Mesenchymal stem cell (in vitro differentiated cells and primary cell): Measurements from ENCODE around the gene TMEM98.

Experiments
- DNase-seq: peaks from one replicate; pipeline ENCODE4 v3.0.0-alpha.2; 2013
- H2AFZ ChIP-seq: one replicate; pipeline ENCODE4 v1.6.1; 2013; ENCODE audit warnings: low read depth, mild to moderate bottlenecking, control low read depth, inconsistent platforms, low read length, moderate library complexity
- H2AK5ac ChIP-seq: 2 replicates; pipeline ENCODE4 v1.6.1; 2013; ENCODE audit warnings: low read length, moderate library complexity, mild to moderate bottlenecking, inconsistent platforms; ENCODE audit not compliant: severe bottlenecking
- H2BK120ac ChIP-seq: one replicate; pipeline ENCODE4 v1.6.1; 2013; ENCODE audit warnings: low read depth, mild to moderate bottlenecking, inconsistent platforms, low read length, moderate library complexity
- H2BK12ac ChIP-seq, 2 experiments: one replicate each; pipeline ENCODE4 v1.6.1; 2013; ENCODE audit warnings: inconsistent platforms in 2 of 2, low read length in 2 of 2, mild to moderate bottlenecking in 2 of 2, moderate library complexity in 2 of 2, control low read depth in 1 of 2
- H2BK15ac ChIP-seq: one replicate; pipeline ENCODE4 v1.6.1; 2013; ENCODE audit warnings: mild to moderate bottlenecking, low read depth, inconsistent platforms; ENCODE audit not compliant: poor library complexity, severe bottlenecking
- H2BK5ac ChIP-seq: 2 replicates; pipeline ENCODE4 v1.6.1; 2013; ENCODE audit warnings: low read depth, mild to moderate bottlenecking, low read length, control low read depth, inconsistent platforms; ENCODE audit not compliant: poor library complexity, severe bottlenecking
- H3K14ac ChIP-seq, 2 experiments: one replicate each; pipeline ENCODE4 v1.6.1; 2013; ENCODE audit warnings: inconsistent platforms in 2 of 2, low read length in 2 of 2, control low read depth in 1 of 2, mild to moderate bottlenecking in 1 of 2, moderate library complexity in 1 of 2
- H3K18ac ChIP-seq, 2 experiments: one replicate each; pipeline ENCODE4 v1.6.1; 2013; ENCODE audit warnings: inconsistent platforms in 2 of 2, low read length in 2 of 2, control low read depth in 1 of 2, low read depth in 1 of 2, mild to moderate bottlenecking in 1 of 2
- H3K23ac ChIP-seq, 2 experiments: one replicate each; pipeline ENCODE4 v1.6.1; 2013; ENCODE audit warnings: inconsistent platforms in 2 of 2, low read length in 2 of 2, mild to moderate bottlenecking in 2 of 2, moderate library complexity in 2 of 2, control low read depth in 1 of 2
- H3K27ac ChIP-seq: 2 replicates; pipeline ENCODE4 v1.5.1; 2013; ENCODE audit warnings: mild to moderate bottlenecking, moderate library complexity, low read length, control low read depth, inconsistent platforms; ENCODE audit not compliant: poor library complexity, severe bottlenecking
- H3K27me3 ChIP-seq, 2 experiments: 2 replicates each; pipeline versions ENCODE4 v1.6.1 to v1.7.0; 2013; ENCODE audit warnings: low read length in 2 of 2, mild to moderate bottlenecking in 2 of 2, moderate library complexity in 2 of 2, control low read depth in 1 of 2, inconsistent platforms in 1 of 2; ENCODE audit not compliant: control insufficient read depth in 1 of 2, insufficient read depth in 1 of 2
- H3K36me3 ChIP-seq, 2 experiments: 2 replicates each; pipeline versions ENCODE4 v1.6.1 to v1.7.0; 2013; ENCODE audit warnings: low read length in 2 of 2, control low read depth in 1 of 2, inconsistent platforms in 1 of 2, low read depth in 1 of 2, mild to moderate bottlenecking in 1 of 2; ENCODE audit not compliant: insufficient read depth in 2 of 2, control insufficient read depth in 1 of 2
- H3K4ac ChIP-seq, 2 experiments: one replicate each; pipeline ENCODE4 v1.6.1; 2013; ENCODE audit warnings: inconsistent platforms in 2 of 2, low read length in 2 of 2, mild to moderate bottlenecking in 2 of 2, moderate library complexity in 2 of 2, control low read depth in 1 of 2, low read depth in 1 of 2
- H3K4me1 ChIP-seq: 2 replicates; pipeline ENCODE4 v1.6.1; 2013; ENCODE audit warnings: low read depth, low read length, control low read depth; ENCODE audit not compliant: control insufficient read depth, insufficient read depth
- H3K4me2 ChIP-seq: 2 replicates; pipeline ENCODE4 v1.6.1; 2013; ENCODE audit warnings: low read length, mild to moderate bottlenecking, inconsistent platforms; ENCODE audit not compliant: poor library complexity, severe bottlenecking
- H3K4me3 ChIP-seq, 2 experiments: 2 replicates each; pipeline versions ENCODE4 v1.5.1 to v1.7.0; 2013; ENCODE audit warnings: low read length in 2 of 2, mild to moderate bottlenecking in 2 of 2, control low read depth in 1 of 2, low read depth in 1 of 2; ENCODE audit not compliant: insufficient read depth in 1 of 2
- H3K79me1 ChIP-seq: replicated peaks from 2 replicates; pipeline ENCODE4 v1.6.1; 2013; ENCODE audit warnings: mild to moderate bottlenecking, control low read depth, low read length, inconsistent platforms; ENCODE audit not compliant: poor library complexity, severe bottlenecking
- H3K9ac ChIP-seq: 2 replicates; pipeline ENCODE4 v1.7.0; 2013; ENCODE audit warnings: mild to moderate bottlenecking, low read length, moderate library complexity
- H3K9me3 ChIP-seq: 2 replicates; pipeline ENCODE4 v1.7.0; 2013; ENCODE audit warnings: mild to moderate bottlenecking, low read length; ENCODE audit not compliant: control insufficient read depth
- H4K8ac ChIP-seq: one replicate; pipeline ENCODE4 v1.6.1; 2013; ENCODE audit warnings: inconsistent platforms, mild to moderate bottlenecking, low read length, moderate library complexity
- H4K91ac ChIP-seq: one replicate; pipeline ENCODE4 v1.6.1; 2013; ENCODE audit warnings: mild to moderate bottlenecking, low read length, inconsistent platforms
- WGBS: methylation state at CpG from one replicate; pipeline ENCODE4 v1.1.7; 2013; ENCODE audit warnings: mixed read lengths; 5-methylcytosine and 5-hydroxymethylcytosine counted together

TMEM98 gene

DNA sequence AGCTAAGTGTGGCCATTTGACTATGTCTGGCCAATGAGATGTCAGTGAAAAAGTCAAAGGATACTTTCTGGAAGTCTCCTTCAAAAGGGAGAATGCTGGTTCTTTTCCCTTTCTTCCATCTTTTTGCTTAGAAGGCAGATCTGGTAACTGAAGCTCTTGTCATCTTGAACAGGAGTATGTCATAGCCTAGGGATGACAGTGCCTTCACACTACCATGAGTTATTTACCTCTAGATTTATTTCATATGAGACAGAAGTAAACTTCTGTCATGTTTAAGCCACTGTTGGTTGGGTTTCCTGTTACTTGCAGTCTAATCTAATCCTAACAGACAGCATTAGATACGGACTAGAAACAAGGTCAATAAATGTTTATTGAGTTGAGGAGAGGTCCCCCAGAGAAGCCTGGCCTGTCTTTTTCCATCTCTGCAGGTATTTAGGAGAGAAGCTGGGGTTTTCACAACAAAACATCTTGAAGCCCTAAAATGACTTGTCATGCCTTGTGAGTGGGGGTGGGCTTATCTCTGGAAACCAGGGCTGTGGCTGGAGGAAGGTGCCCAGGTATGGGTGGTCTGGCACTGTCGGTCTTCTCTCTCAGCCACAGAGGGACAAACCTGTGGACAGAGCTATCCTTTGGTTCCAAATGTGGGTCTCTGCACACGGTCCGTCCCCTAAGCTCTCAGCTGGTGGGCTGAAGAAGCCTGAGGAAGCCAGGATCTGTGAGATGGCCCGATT lies 28.5 kb downstream of the TMEM98 start:
- no peak overlapping the region for H2BK120ac ChIP-seq
- no peak overlapping the region for H3K23ac ChIP-seq
- no peak overlapping the region for H3K4me3 ChIP-seq
- no peak overlapping the region for H2BK5ac ChIP-seq
- H3K9me3 ChIP-seq: no peaks in the 10 kb centered on the region
- H3K4me1 ChIP-seq: peaks cover 2% of the 10 kb centered on the region
- H2AK5ac ChIP-seq: no peak overlapping the region
- H3K36me3 ChIP-seq: no peaks in the 10 kb centered on the region
- no peak overlapping the region for H3K9ac ChIP-seq
- no peak overlapping the region for H4K8ac ChIP-seq
- 88% methylated on average over 4 of the region's 5 CpGs for WGBS
- H3K14ac ChIP-seq: no peak overlapping the region
- H3K79me1 ChIP-seq: no peaks in the 10 kb centered on the region
- no peak overlapping the region for H2AFZ ChIP-seq
- H3K27ac ChIP-seq: no peak overlapping the region
- H3K4ac ChIP-seq: no peak overlapping the region
- peak overlapping the region; percentile 46 for H2BK15ac ChIP-seq
- H3K4me2 ChIP-seq: no peak overlapping the region
- peaks cover 12 to 50% of the 10 kb centered on the region in 2 experiments for H3K27me3 ChIP-seq
- H2BK12ac ChIP-seq: no peak overlapping the region
- DNase-seq: no peak
- no peak overlapping the region for H4K91ac ChIP-seq
- H3K18ac ChIP-seq: no peak overlapping the region

DNA sequence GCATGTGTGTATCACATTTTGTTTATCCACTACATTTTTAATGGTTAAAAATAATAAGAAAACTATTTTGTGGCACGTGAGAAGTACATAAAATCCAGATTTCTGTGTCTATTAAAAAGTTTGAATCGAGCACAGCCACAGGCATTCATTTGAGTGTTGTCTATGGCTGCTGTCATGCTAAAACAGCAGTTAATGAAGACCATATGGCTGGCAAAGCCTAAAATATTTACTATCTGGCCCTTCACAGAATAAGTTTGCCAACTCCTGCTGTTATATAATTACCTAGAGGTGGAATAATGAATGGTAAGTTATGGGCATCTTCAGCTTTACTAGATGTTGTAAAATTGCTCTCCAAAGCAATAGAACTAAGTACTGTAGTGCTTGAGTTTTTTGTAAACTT lies 30.5 kb downstream of the TMEM98 start:
- Histone ChIP-seq H3K9me3 (no peaks in the 10 kb centered on the region), H3K9ac (no peak overlapping the region), H3K4me1 (peaks cover 2% of the 10 kb centered on the region), H2AK5ac (no peak overlapping the region), H3K14ac (no peak overlapping the region), H3K36me3 (no peaks in the 10 kb centered on the region), H3K79me1 (no peaks in the 10 kb centered on the region), H4K91ac (no peak overlapping the region), H2AFZ (no peak overlapping the region), H2BK5ac (no peak overlapping the region), H3K4me2 (no peak overlapping the region), H3K4ac (no peak overlapping the region), H3K4me3 (no peak overlapping the region), H3K27me3 (peaks cover 12 to 60% of the 10 kb centered on the region in 2 experiments), H2BK15ac (no peak overlapping the region), H2BK120ac (no peak overlapping the region), H3K18ac (no peak overlapping the region), H2BK12ac (no peak overlapping the region), H4K8ac (no peak overlapping the region), H3K23ac (no peak overlapping the region), H3K27ac (no peak overlapping the region)
- no peak for DNase-seq
- WGBS: 43% methylated on average over 2 of the region's 2 CpGs

DNA sequence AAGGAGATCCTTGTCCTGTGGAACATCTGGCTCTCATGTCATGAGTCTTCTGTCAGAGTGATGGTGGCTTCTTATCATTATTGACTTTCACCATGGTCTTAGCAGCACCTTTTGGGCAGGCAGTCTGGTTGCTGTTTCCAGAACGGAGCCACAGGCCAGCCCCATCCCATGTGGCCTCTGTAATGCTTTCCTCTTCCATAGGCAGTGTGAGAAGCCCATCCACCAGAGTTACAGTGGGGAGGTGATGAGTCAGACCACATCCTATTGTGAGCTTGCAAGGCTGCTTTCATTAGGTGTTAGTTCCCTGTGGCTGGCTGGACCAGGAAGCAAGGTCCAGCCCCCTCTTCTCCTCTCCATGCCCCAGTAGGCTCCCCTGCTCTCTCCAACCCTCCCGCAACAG lies 32.9 kb downstream of the TMEM98 start:
- Histone ChIP-seq H3K23ac (no peak overlapping the region), H2AK5ac (no peak overlapping the region), H2BK120ac (no peak overlapping the region), H2BK5ac (no peak overlapping the region), H3K14ac (no peak overlapping the region), H3K27ac (no peak overlapping the region), H3K18ac (peak overlapping the region in 1 of 2 experiments; percentile 16), H3K4ac (no peak overlapping the region), H3K9me3 (no peaks in the 10 kb centered on the region), H3K4me2 (no peak overlapping the region), H2BK12ac (no peak overlapping the region), H3K9ac (no peak overlapping the region), H3K36me3 (no peaks in the 10 kb centered on the region), H3K4me3 (no peak overlapping the region), H3K79me1 (no peaks in the 10 kb centered on the region), H3K27me3 (peaks cover 3 to 69% of the 10 kb centered on the region in 2 experiments), H3K4me1 (peaks cover 2% of the 10 kb centered on the region), H4K8ac (no peak overlapping the region), H4K91ac (no peak overlapping the region), H2BK15ac (no peak overlapping the region), H2AFZ (no peak overlapping the region)
- 79% methylated on average over 2 of the region's 2 CpGs for WGBS
- no peak for DNase-seq

DNA sequence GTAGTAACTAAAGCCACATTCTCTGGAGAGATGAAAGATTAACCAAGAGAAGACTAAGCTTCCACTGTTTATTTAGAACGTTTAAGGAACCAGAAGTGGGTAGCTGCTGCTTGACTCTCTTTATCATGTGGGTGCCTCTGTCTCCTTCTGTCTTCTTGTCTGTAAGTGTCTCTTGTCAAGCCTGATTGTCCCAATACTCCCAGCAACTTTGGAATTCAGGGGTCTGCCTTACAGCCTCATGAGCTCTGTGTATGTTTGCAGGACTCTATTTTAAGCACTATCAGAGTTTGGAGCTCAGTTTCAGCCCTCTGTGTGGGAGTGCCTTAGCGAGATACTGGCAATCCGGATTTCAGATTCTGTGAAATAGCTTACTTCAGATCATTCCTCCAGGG lies 34.4 kb downstream of the TMEM98 start:
- no peak overlapping the region for H3K27ac ChIP-seq
- no peak overlapping the region for H2BK5ac ChIP-seq
- no peak for DNase-seq
- H3K36me3 ChIP-seq: no peaks in the 10 kb centered on the region
- H3K4ac ChIP-seq: no peak overlapping the region
- no peak overlapping the region for H3K18ac ChIP-seq
- H3K4me2 ChIP-seq: no peak overlapping the region
- WGBS: 62% methylated on average over 3 of the region's 3 CpGs
- no peak overlapping the region for H2AFZ ChIP-seq
- H3K79me1 ChIP-seq: no peaks in the 10 kb centered on the region
- peaks cover 0 to 59% of the 10 kb centered on the region in 2 experiments for H3K27me3 ChIP-seq
- no peaks in the 10 kb centered on the region for H3K9me3 ChIP-seq
- no peak overlapping the region for H4K8ac ChIP-seq
- H3K4me3 ChIP-seq: no peak overlapping the region
- H3K23ac ChIP-seq: no peak overlapping the region
- H2AK5ac ChIP-seq: no peak overlapping the region
- H3K9ac ChIP-seq: no peak overlapping the region
- H2BK12ac ChIP-seq: no peak overlapping the region
- H4K91ac ChIP-seq: no peak overlapping the region
- H3K14ac ChIP-seq: no peak overlapping the region
- H3K4me1 ChIP-seq: no peaks in the 10 kb centered on the region
- H2BK15ac ChIP-seq: no peak overlapping the region
- no peak overlapping the region for H2BK120ac ChIP-seq
